Measurements from ENCODE around the gene RFTN1. TPM values are rescaled to one million over a fixed set of nuclear protein-coding genes. Genes with fewer than 3 reads are reported as not detected.
A peak's percentile ranks its signal among the peaks of the same experiment; 100 is the strongest.

The RFTN1 gene
- total and polyA plus RNA-seq, 9 donors, result 25.2 to 63.1 (median 46.4) TPM

GRCh38 chr3:16426665-16427064 lies 86.8 kb downstream of the RFTN1 start:
- Histone ChIP-seq H3K36me3 (no peaks in the 10 kb centered on the region), H3K4me1 (ENCODE audit: insufficient read depth) (peaks cover 10% of the 10 kb centered on the region), H3K27me3 (no peaks in the 10 kb centered on the region), H3K9me3 (no peaks in the 10 kb centered on the region), H3K4me3 (no peak overlapping the region), H3K27ac (peak overlapping the region; percentile 49 to 87)
- no peak for TF ChIP-seq POLR2A (IDR thresholded peaks at IDR 0.05)
- TF ChIP-seq, protein P1, sequence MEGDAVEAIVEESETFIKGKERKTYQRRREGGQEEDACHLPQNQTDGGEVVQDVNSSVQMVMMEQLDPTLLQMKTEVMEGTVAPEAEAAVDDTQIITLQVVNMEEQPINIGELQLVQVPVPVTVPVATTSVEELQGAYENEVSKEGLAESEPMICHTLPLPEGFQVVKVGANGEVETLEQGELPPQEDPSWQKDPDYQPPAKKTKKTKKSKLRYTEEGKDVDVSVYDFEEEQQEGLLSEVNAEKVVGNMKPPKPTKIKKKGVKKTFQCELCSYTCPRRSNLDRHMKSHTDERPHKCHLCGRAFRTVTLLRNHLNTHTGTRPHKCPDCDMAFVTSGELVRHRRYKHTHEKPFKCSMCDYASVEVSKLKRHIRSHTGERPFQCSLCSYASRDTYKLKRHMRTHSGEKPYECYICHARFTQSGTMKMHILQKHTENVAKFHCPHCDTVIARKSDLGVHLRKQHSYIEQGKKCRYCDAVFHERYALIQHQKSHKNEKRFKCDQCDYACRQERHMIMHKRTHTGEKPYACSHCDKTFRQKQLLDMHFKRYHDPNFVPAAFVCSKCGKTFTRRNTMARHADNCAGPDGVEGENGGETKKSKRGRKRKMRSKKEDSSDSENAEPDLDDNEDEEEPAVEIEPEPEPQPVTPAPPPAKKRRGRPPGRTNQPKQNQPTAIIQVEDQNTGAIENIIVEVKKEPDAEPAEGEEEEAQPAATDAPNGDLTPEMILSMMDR (IDR thresholded peaks at IDR 0.05), result no peak
- TF ChIP-seq EP300 (IDR thresholded peaks at IDR 0.05), result no peak
- DNase-seq, result no peak
- WGBS, 3 donors, result 39 to 62% (median 46%) methylated on average over 2 of the region's 2 CpGs
- intact Hi-C loops (cut with DNase I), result no loop called here

- Histone ChIP-seq H3K4me3 (no peak overlapping the region), H3K27me3 (no peaks in the 10 kb centered on the region), H3K9me3 (no peaks in the 10 kb centered on the region), H3K36me3 (no peaks in the 10 kb centered on the region), H3K4me1 (ENCODE audit: insufficient read depth) (peaks cover 8% of the 10 kb centered on the region), H3K27ac (peak overlapping the region in 1 of 2 donors; percentile 87)
- DNase-seq, result no peak
- no peak for TF ChIP-seq POLR2A (IDR thresholded peaks at IDR 0.05)
- TF ChIP-seq, protein P1 (IDR thresholded peaks at IDR 0.05), result peak in 1 of 3 donors; percentile 2
- 93 to 95% (median 94%) methylated on average over 13 of the region's 13 CpGs for WGBS, 3 donors
- intact Hi-C loops (cut with DNase I), result no loop called here
Measured at GRCh38 chr3:16426029-16426400, 87.5 kb downstream of the RFTN1 start.

- intact Hi-C loops (cut with DNase I), result no loop called here
- no peaks in the 10 kb centered on the region for H3K9me3 ChIP-seq
- no peaks in the 10 kb centered on the region for H3K27me3 ChIP-seq
- H3K36me3 ChIP-seq, result no peaks in the 10 kb centered on the region
- 83 to 89% (median 86%) methylated on average over 12 of the region's 12 CpGs for WGBS, 3 donors
- peak overlapping the region in 1 of 2 donors; percentile 87 for H3K27ac ChIP-seq
- TF ChIP-seq, protein P1 (IDR thresholded peaks at IDR 0.05), result no peak
- TF ChIP-seq EP300 (IDR thresholded peaks at IDR 0.05) (no peak), POLR2A (IDR thresholded peaks at IDR 0.05) (no peak)
- no peak overlapping the region for H3K4me3 ChIP-seq
- no peak for DNase-seq
- peaks cover 6% of the 10 kb centered on the region for H3K4me1 ChIP-seq (ENCODE audit: insufficient read depth)
Measured at GRCh38 chr3:16425398-16426028, 88.0 kb downstream of the RFTN1 start.

- TF ChIP-seq EP300 (IDR thresholded peaks at IDR 0.05) (no peak), POLR2A (IDR thresholded peaks at IDR 0.05) (no peak)
- TF ChIP-seq, protein P1 (IDR thresholded peaks at IDR 0.05), result no peak
- DNase-seq, result no peak
- Histone ChIP-seq H3K27me3 (no peaks in the 10 kb centered on the region), H3K27ac (no peak overlapping the region), H3K36me3 (no peaks in the 10 kb centered on the region), H3K4me3 (no peak overlapping the region), H3K4me1 (ENCODE audit: insufficient read depth) (peaks cover 11% of the 10 kb centered on the region), H3K9me3 (no peaks in the 10 kb centered on the region)
- intact Hi-C loops (cut with DNase I), result no loop called here
- 93 to 97% (median 94%) methylated on average over 5 of the region's 5 CpGs for WGBS, 3 donors
Measured at GRCh38 chr3:16423947-16424673, 89.4 kb downstream of the RFTN1 start.

Data from ovary (tissue), 9 donors.